Hypothalamus (tissue), 51 donors: ENCODE data around the gene MAIP1.

ENCODE experiments used
- DNase-seq, 51 donors: peaks; one replicate each; lab custom pipeline; 2025; lab: John Stamatoyannopoulos, UW

Gene MAIP1

DNA sequence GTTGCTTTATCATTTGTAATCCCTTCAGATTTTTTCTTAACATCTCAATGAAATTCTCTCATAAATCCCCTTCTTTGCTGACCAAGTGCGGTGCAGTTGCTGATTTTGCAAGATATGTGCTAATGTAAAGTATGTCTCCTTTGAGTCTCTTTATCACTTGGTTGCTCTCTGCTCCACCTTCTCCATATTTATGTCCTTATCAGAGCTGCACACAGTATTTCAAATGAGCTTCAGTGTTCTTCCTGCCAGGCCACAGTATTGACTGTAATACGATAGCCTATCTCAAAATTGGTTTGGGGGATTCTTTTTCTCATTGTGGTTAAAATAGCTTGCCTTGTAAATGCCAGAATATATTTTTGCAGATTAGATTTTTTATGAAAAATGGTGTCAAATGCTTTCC lies 32.2 kb downstream of the MAIP1 start:
- no peak for DNase-seq

DNA sequence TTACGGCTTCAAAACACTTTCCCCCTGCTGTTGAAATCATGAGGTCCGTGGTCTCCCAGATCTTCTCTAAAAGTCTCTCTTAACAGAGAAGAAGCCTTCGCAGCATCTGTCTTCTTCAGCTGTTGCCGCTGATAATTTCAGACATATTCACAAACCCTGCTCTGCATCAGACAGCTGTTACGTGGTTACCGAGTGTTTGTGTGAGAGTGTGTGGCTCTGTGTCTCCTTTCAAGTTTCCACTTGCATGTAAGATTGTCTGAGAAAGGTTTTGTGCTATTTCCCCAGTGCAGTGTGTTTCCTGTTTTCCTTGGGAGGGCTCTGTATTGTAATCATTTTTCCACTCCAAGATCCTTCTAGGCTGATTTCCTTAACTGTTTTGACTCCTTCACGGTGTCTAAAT lies 32.8 kb downstream of the MAIP1 start:
- DNase-seq, result no peak

DNA sequence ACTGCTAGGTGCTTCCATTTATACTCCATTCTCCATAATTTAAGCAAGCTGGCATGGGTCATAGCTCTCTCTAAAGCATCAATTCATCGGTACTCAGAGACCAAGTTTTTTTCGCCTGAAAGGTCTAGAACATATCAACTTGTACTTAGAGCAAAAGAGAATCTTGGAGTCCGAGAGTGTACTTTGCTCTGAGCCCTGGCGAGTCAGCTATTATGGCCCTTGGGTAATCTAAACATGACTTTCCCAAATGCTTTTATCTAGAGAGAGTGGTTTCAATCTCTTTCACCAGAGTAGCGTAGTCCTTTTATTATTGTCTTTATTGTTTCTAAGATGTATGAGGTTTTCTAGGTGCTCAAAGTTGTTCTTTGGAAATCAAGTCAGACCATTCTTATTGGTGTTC lies 34.4 kb downstream of the MAIP1 start:
- DNase-seq, result no peak

DNA sequence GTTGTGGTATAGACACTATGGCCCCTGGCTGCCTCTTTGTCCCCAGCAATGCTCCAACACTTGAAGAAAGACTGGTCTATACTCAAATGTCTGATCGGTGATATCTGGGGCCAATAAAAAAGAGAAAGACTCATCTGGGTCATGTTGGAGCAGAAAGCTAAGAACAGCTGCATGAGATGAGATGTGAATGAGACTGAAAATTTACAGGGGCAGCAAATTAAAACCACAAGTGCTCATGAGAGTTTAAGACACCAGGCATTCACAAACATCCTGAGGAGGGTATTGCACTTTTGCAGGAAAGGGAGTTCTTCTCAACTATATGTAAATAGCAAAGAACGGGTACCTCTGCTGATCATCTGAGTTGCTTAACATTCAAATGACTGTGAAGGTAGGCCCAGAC lies 36.3 kb downstream of the MAIP1 start:
- DNase-seq, result no peak

DNA sequence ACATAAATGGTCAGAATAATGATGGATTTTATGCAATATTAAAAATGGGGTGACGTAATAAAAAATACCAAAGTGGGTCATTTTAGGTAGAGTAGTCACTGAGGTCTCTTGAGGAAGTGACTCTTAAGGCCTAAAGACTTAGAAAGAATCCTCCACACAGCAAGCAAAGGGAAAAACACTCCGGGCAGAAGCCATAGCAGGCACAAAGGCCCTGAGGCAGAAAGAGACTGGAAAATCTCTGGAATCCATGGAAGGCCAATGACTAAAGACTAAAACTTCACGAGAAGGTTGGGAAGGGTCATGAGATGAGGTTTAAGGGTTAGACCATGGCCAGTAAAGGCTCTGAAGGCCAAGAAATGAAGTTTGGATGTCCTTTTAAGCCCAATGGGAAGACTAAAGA lies 36.9 kb downstream of the MAIP1 start:
- no peak for DNase-seq

DNA sequence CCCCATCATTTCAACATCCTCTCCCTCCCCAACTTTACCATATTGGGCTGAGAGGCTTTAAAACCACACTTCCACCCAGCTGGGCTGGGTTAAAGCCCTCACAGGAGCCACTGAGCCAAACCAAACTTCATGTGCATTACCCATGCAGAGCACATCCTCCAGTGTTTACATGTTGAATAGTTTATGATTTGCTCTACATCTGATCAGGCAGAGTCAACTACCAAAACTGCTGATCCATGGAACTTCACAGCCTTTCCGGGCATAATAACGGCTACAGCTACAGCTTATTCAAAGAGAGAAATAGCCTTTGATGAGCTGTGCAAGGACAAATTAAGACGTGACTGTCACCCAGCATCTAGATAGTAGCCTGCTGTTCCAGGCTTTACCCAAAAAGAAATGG lies 39.0 kb downstream of the MAIP1 start:
- no peak for DNase-seq

DNA sequence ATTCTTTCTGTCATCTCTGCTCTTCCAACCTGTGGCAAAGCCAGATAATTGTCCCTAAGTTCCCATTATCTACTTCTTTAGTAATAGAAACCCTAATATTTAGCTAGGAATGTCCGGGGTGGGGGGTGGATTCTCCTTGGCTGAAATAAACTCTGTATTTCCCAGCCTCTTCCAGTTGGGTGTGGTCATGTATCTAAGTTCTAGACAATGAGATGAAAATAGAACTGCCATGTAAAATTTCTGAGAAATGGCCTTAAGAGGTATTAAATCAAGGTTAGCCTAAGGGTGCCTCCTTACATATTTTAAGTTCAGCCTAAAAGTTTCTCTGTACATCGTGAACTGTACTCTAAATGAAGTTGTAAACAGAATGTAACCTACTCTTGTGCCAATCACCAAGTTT lies 39.5 kb downstream of the MAIP1 start:
- DNase-seq, result no peak

DNA sequence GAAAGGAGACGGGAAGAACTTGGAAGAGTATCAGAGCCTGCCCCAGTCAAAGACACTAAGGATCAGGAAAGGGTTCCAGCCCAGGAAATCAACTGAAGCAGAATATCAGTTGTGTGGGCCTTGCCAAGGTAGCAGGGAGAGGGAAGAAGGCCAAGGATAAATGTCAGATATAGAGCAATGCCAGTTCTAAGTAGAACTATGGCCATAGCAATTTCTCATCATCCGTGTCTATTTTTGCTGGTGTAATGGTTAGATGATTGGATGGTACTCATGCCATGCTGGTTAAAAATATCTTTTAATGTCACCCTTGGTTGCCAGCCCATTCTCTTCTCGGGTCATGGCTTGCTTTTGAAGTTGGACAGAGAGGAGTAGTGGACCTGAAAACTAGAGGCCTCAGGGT lies 41.9 kb downstream of the MAIP1 start:
- DNase-seq, result no peak

DNA sequence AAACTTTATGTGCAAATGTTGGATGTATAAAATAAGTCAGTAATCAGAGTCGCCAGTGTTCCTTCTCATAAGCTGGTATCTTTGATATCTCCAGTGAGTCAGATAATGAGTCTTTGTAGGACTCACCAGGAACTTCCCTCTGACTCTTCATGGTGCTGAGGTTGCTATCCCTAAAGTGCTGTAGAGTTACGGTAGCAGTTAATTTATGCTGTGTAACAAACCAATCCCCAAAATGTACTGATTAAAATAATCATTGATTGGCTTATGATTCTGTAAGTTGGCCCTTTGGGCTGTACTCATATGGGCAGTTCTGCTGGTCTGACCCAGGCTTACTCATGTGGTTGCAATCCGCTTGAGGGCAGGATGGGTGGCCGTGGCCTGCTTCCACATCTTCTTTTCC lies 43.8 kb downstream of the MAIP1 start:
- DNase-seq, result no peak

DNA sequence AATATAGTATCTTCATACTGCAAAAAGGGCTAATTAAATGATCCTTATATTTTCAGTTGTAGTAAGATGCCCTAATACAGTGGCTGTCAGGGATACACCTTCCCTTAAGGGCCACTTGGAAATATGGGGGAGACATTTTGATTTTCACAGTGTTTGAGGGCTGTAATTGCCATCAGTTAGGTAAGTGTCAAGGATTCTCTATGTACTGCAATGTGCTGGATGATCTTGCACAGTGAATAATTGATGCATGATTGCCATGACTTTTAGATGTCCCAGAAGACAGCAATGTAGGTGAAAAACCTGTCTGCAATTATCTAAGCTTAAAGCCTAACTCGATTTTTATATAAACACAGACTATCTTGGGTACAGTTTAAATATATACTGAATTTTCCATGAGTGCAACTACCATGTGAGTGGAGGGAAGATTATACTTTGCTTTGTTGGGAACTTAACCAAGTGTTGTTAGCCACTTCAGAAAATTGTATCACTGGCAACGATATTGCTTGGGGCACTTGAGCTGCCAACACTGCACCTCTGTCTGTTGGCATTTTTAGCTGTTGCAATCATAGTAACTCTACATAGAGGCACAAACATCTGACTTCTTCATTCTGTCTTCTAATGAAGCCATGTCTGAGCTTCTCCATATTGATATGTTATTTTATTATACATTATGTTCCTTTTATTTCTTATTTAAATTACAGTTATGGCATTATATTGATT lies 45.2 kb downstream of the MAIP1 start:
- no peak for DNase-seq

DNA sequence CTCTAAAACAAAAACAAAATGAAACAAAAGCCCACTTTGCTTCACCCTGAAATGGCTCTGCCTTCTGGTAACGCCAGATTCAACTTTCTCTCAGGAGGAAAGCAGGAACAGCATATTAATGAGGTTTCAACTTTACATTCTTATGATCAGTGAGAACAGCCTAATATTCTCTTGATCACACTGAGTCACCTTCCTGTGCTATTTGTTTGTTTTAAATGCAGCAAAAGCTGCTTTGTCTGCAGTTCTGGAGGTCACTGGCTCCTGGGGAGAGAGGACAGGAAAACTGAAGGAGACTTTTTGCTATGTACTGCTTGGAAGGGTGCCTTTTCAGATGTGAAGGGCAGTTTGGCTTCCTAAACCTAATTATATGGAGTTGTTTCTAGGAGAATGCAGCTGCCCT lies 48.1 kb downstream of the MAIP1 start:
- no peak for DNase-seq

DNA sequence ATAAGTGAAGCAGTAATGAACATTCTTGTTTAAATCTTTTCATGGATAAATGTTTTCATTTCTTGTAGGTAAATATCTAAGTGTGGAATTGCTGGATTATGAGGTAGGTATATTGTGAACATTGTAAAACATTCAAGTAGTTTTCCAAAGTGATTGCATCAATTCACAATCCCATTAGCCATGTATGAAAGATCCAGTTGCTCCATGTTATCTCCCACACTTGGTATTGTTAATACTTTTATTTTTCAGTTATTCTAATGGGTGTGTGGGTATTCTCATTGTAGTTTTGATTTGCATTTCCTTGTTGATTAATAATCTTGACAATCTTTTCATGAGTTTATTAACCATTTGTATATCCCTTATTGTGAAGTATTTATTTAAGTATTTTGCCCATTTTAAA lies 50.3 kb downstream of the MAIP1 start:
- no peak for DNase-seq

DNA sequence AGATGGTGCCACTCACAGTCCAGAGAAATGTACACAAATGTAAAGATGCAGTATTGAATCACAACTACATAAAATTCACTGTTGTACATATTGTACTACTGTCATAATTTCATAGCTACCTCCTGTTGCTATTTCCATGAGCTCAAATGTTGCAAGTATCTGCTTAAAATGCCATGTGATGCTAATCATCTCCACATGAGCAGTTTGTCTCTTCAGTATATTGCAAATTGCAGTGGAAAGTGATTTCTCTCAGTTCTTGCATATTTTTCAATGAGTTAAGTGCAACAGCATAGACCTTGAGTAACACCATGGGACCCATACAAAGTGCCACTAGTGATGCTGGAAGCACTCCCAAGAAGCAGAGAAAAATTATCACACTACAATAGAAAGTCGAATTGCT lies 51.9 kb downstream of the MAIP1 start:
- DNase-seq, result no peak

DNA sequence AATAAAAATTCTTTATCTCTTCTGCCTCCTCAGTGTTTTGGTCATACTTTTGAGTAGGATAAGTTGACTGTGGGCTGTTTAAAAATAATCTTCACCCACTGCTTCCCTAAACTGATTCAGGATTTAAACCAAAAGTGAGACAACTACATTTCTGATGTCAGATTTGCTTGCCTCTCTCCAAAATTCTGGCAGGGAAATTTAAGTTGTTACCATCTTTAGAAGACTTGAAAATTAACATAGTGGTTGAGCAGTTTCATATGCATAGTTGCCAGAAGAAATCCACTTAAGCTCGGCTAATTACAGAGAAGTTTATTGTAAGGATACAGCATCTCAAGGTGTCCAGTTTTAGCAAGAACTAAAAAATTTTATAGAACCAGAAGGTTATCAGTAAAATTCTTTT lies 57.0 kb downstream of the MAIP1 start:
- DNase-seq, result no peak
